Activated naive CD4-positive, alpha-beta T cell treated with anti-CD3 and anti-CD28 coated beads for 36 hours (primary cell): Measurements from ENCODE around the gene LCN15. TPM values are rescaled to one million over a fixed set of nuclear protein-coding genes. Genes with fewer than 3 reads are reported as not detected.
A peak's percentile ranks its signal among the peaks of the same experiment; 100 is the strongest.
"Not testable (repeated sequence)": the region's sequence is repeated elsewhere in the genome, so short reads cannot be mapped to it uniquely, and the experiment has no call there.

Experiments used
- CTCF ChIA-PET: fragments of 350-600 bp; sonication (Branson Sonifier 250); formaldehyde crosslinking; loops from one replicate; lab custom pipeline; 2021; ENCODE audit warnings: antibody characterized with exemption; lab: Charles Lee
- DNase-seq: peaks from one replicate; pipeline ENCODE4 v3.0.0-alpha.2; 2020
- H3K27ac Mint-ChIP-seq: one replicate; pipeline ENCODE4 v1.8.0; 2021; ENCODE audit warnings: mild to moderate bottlenecking, mixed read lengths
- H3K27me3 Mint-ChIP-seq: one replicate; pipeline ENCODE4 v1.8.0; 2021; ENCODE audit warnings: low read depth, mixed read lengths
- H3K36me3 Mint-ChIP-seq: one replicate; pipeline ENCODE4 v1.8.0; 2021; ENCODE audit warnings: low read depth, mixed read lengths
- H3K4me1 Mint-ChIP-seq: one replicate; pipeline ENCODE4 v1.8.0; 2021; ENCODE audit warnings: low read depth, mixed read lengths
- H3K4me3 Mint-ChIP-seq: one replicate; pipeline ENCODE4 v1.8.0; 2021; ENCODE audit warnings: mild to moderate bottlenecking, moderate library complexity, mixed read lengths
- H3K9me3 Mint-ChIP-seq: one replicate; pipeline ENCODE4 v1.8.0; 2021; ENCODE audit warnings: mixed read lengths
- intact Hi-C: fragments of 100-400 bp; cut with micrococcal nuclease; formaldehyde crosslinking; loops from one replicate; pipeline ENCODE4 v1.15.1; 2023
- total RNA-seq, 2 experiments: library from RNA; stranded (reverse); gene quantifications; one replicate each; pipeline ENCODE4 v1.2.3, GENCODE V29; 2021

Gene LCN15
- total RNA-seq, 2 experiments from 2014 or later = not detected

DNA sequence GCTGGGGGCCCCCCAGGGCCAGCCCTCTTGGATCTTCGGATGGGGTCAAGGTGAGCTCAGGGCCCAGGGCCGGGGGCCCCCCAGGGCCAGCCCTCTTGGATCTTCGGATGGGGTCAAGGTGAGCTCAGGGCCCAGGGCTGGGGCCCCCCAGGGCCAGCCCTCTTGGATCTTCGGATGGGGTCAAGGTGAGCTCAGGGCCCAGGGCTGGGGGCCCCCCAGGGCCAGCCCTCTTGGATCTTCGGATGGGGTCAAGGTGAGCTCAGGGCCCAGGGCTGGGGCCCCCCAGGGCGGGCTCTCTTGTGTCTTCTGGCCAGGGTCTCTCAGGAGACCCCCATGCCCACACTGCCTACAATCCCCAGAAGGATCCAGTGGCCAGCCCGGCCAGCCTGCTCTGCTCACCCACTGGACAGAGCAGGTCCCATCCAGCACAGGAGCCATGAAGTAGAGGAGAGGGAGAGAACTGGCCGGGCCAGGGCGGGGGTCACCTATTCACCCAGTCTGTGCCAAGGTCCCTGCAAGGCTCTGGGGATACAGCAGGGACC is 38.8 kb upstream of the LCN15 start:
- CTCF ChIA-PET = interaction anchor here (1.2 to 5.1 kb wide), 2 partner anchors 10 to 226 kb away, joined by 3 to 28 read pairs; partner anchors contain the start of gene TMEM141
- H3K9me3 Mint-ChIP-seq, H3K36me3 Mint-ChIP-seq, H3K27me3 Mint-ChIP-seq, DNase-seq, H3K4me3 Mint-ChIP-seq, H3K27ac Mint-ChIP-seq, intact Hi-C loops: not testable (repeated sequence)
- peaks cover 27% of the 10 kb centered on the region for H3K4me1 Mint-ChIP-seq

DNA sequence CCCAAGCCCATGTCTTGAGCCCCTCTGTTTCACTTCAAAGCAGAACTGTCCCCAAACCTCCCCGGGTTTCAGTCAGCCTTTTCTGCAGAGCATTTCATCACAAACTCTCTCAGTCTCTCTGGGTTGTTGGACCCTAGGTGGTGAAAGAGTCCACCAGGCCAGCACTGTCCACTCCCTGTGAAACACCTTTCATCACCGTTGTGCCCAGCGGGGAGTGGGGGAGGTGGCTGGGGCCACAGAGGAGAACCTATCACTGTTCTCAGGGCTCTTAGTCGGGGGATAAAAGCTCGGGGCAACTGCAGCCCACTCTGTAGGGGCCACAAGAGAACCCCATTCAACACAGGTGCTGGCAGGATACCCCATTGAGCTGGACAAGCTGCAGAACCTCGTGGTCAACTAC is 38.0 kb upstream of the LCN15 start:
- DNase-seq = no peak
- Mint-ChIP-seq H3K9me3 (no peaks in the 10 kb centered on the region), H3K27me3 (peaks cover 7% of the 10 kb centered on the region), H3K27ac (no peak overlapping the region), H3K4me3 (no peak overlapping the region), H3K36me3 (peaks cover 2% of the 10 kb centered on the region), H3K4me1 (peaks cover 27% of the 10 kb centered on the region)
- intact Hi-C loops = no loop called here
- CTCF ChIA-PET = interaction anchor here (1.2 kb wide), 1 partner anchor 227 kb away, joined by 3 read pairs; no protein-coding TSS in a partner anchor

DNA sequence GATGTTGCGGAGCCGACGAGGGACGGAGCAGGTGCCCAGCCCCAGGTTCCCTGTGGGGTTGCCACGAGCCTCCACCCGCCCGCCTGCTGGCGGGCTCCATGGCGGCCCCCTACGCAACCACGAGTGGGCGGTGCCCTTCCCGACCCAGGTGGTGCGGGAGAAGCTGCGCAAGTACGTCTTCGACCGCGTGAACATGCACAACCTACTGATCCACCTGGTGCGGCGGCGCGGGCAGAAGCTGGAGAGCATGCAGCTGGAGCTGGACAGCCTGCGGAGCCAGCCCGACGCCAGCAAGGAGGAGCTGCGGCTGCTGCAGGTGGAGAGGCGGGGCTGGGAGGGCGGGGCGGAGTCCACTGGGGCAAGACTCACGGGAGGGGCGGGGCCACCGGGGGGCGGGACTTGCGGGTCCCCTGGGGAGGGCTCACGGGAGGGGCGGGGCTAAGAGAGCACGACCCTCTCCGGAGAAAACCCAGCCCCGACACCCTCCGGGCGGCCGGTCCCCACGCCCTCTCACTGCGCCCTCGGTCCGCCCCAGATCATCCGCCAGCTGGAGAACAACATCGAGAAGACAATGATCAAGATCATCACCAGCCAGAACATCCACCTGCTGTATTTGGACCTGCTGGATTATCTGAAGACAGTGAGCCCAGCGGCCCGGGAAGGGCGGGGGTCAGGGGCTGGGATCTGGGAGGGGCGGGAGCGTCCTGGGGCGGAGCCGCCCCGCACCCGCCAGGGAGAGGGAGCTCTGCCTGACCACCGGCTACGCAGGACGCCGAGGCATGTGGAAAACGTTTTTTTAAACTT is 35.7 kb upstream of the LCN15 start:
- Mint-ChIP-seq H3K4me3 (peak overlapping the region; percentile 57), H3K27ac (no peak overlapping the region), H3K9me3 (no peaks in the 10 kb centered on the region), H3K27me3 (peaks cover 7% of the 10 kb centered on the region), H3K36me3 (no peaks in the 10 kb centered on the region), H3K4me1 (peaks cover 24% of the 10 kb centered on the region)
- intact Hi-C loops = loop anchor here (1.0 kb wide), 1 partner anchor 9 kb away; the partner anchor contains the start of gene TMEM141
- CTCF ChIA-PET = interaction anchor here (0.5 to 1.5 kb wide), 3 partner anchors 8 to 895 kb away, joined by 3 to 5 read pairs (median 5); no protein-coding TSS in a partner anchor
- peak; percentile 86 for DNase-seq

DNA sequence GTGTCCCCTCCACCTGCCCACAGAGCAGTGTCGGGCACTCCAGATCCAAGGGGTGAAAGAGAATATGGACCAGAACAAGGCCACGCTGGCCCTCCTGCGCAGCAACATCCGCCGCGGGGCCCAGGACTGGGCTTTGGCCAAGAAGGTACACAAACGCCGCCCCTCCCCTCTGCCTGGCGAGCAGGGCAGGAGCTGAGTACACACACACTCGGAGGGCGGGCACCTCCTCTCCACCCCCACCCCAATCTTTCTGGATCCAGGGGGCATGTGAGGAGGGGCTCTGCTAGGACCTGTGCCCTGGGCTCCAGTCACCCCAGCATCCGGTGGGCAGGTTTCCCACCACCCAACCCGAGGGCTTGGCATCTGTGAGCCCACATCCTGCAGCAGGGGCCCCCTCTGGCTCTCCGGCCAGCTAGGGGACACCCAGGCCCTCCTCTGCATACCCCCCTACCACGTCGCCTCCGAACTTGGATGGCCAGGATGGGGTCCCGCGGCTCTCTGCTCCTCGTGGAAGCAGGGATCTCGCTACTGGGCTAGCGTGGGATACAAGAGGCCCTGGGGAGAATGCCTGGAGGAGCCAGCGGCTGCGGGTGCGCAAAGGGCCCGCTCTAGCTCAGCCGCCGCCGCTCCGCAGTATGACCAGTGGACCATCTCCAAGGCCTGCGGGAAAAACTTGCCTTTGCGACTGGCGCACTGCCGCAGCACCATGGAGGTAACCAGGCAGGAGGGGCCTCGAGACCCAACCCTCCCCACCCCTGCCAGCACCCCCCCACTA is 34.9 kb upstream of the LCN15 start:
- H3K4me1 Mint-ChIP-seq = peaks cover 24% of the 10 kb centered on the region
- H3K27ac Mint-ChIP-seq = no peak overlapping the region
- DNase-seq = no peak
- peaks cover 7% of the 10 kb centered on the region for H3K27me3 Mint-ChIP-seq
- CTCF ChIA-PET = interaction anchor here (1.0 kb wide), 1 partner anchor 249 kb away, joined by 3 read pairs; no protein-coding TSS in a partner anchor
- intact Hi-C loops = no loop called here
- H3K4me3 Mint-ChIP-seq = no peak overlapping the region
- H3K9me3 Mint-ChIP-seq = no peaks in the 10 kb centered on the region
- H3K36me3 Mint-ChIP-seq = no peaks in the 10 kb centered on the region

DNA sequence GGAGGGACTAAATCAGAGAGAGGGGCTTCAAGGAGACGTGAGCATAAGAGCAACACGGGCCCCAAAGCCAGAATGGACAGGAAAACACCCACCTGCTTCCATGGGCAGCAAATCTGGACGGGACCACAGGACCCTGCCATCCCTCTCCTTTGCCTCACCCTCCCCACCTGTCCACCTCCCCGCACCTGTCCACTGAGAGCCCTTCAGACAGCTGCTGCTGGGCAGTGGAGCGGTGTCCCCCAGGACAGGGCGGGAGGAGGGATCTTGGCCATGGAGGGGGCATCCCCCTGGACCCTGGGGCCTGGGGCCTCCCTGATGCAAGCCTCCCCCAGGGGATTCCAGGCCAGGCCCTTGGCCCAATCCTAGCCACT is 34.4 kb upstream of the LCN15 start:
- H3K27ac Mint-ChIP-seq = no peak overlapping the region
- H3K27me3 Mint-ChIP-seq = peaks cover 7% of the 10 kb centered on the region
- H3K36me3 Mint-ChIP-seq = no peaks in the 10 kb centered on the region
- no peak for DNase-seq
- no peak overlapping the region for H3K4me3 Mint-ChIP-seq
- no peaks in the 10 kb centered on the region for H3K9me3 Mint-ChIP-seq
- CTCF ChIA-PET = interaction anchor here (1.0 kb wide), 2 partner anchors 20 to 250 kb away, joined by 3 read pairs; no protein-coding TSS in a partner anchor
- H3K4me1 Mint-ChIP-seq = peaks cover 24% of the 10 kb centered on the region
- intact Hi-C loops = no loop called here

DNA sequence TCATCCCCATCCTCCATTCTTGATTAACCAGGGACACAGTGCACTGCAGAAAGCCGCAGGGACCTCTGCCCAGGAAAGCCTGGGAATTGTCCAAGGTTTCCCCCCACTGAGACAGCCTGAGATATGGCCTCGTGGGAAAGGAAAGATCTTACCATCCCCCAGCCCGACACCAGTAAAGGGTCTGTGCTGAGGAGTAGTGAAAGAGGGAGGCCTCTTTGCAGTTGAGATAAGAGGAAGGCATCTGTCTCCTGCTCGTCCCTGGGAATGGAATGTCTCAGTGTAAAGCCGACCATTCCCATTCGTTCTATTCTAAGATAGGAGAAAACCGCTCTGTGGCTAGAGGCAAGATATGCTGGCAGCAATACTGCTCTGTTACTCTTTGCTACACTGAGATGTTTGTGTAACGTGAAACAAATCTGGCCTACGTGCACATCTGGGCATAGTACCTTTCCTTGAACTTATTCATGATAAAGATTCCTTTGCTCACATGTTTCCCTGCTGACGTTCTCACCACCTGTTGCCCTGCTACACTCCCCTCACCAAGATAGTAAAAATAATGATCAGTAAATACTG is 32.5 kb upstream of the LCN15 start:
- H3K36me3 Mint-ChIP-seq = not testable (repeated sequence)

DNA sequence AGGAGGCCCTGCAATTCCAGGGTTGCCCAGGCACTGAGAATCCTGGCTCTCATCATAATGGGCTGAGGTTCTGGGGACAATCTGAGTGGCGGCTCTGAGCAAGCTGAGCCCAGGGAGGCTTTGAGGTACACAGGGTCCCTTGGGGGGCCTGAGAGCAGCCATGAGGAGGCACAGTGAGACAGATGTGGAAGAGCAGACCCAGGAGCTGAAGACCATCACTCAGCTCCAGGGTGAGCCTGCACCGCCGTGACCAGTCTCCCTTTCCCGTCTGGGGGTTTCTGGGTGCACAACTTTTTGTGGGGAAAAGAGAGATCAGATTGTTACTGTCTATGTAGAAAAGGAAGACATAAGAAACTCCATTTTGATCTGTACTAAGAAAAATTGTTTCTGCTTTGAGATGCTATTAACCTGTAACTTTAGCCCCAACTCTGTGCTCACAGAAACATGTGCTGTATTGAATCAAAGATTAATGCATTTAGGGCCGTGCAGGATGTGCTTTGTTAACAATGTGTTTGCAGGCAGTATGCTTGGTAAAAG is 32.0 kb upstream of the LCN15 start, which contains the start of gene CCDC183:
TSS of gene CCDC183 (plus strand) at position 101 of the 537 bp plus-strand sequence. CDS start at position 161, 60 bp downstream.
- CTCF ChIA-PET = interaction anchor here (0.8 kb wide), 1 partner anchor 13 kb away, joined by 3 read pairs; no protein-coding TSS in a partner anchor
- H3K9me3 Mint-ChIP-seq = no peaks in the 10 kb centered on the region
- no peak within 1 kb of the TSS for H3K4me3 Mint-ChIP-seq
- H3K4me1 Mint-ChIP-seq = peaks cover 26% of the 10 kb centered on the region
- intact Hi-C loops = no loop called here
- no peak within 1 kb of the TSS for H3K27ac Mint-ChIP-seq
- no peaks in the 10 kb centered on the region for H3K36me3 Mint-ChIP-seq
- no peak for DNase-seq
- peaks cover 7% of the 10 kb centered on the region for H3K27me3 Mint-ChIP-seq

More for the DNA sequence above, 32.5 kb upstream of the LCN15 start:
- CTCF ChIA-PET, H3K9me3 Mint-ChIP-seq, DNase-seq, H3K27me3 Mint-ChIP-seq, H3K27ac Mint-ChIP-seq, intact Hi-C loops, H3K4me3 Mint-ChIP-seq: not testable (repeated sequence)
- peaks cover 28% of the 10 kb centered on the region for H3K4me1 Mint-ChIP-seq

DNA sequence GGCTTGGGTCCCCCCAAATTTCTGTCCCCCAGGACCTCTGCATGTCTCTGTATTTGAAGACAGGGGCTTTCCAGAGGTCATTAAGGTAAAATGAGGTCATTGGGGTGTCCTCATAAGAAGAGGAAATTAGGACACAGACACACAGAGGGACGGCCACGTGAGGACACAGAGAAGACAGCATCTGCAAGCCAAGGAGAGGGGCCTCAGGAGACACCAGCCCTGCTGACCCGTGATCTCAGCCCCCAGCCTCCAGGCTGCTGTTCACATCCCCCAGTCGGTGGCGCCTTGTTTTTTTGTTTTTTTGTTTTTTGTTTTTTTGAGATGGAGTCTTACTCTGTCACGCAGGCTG is 30.7 kb upstream of the LCN15 start:
- intact Hi-C loops = loop anchor here (5.0 kb wide), 1 partner anchor 72 kb away; the partner anchor contains the start of gene EDF1
- CTCF ChIA-PET = interaction anchor here (4.0 kb wide), 1 partner anchor 11 kb away, joined by 28 read pairs; the partner anchor contains the start of gene RABL6
- Mint-ChIP-seq H3K9me3 (no peaks in the 10 kb centered on the region), H3K4me3 (no peak overlapping the region), H3K36me3 (no peaks in the 10 kb centered on the region), H3K4me1 (peaks cover 19% of the 10 kb centered on the region), H3K27me3 (no peaks in the 10 kb centered on the region), H3K27ac (no peak overlapping the region)
- DNase-seq = no peak

DNA sequence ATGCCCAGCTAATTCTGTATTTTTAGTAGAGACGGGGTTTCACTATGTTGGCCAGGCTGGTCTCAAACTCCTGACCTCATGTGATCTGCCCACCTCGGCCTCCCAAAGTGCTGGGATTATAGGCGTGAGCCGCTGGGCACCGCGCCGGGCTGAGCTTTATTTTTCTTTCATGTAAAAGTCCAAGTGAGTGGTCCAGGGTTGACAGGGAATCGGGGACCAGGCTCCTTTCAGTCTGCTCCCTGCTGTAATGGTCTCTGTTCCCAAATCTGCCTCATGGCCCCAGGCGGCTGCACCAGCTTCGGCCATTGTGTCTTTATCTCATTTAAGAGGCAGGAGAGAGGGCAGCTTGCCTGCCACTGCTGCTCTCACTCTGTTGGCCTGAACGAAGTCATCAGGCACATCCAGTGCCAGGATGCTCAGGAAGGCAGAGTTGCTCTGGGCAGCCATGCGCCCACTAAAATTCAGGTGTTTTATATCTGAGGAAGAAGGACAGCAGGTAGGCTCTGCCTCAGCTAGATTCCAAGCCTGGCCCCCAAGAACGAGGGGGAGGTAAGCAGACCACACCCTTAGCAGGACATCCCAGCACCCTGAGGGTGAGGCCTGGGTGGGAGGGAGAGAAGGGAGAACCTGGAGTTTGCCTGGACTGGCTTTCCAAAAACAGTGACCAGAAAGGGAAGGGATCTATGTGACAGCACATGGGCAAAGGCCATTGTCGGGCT is 30.1 kb upstream of the LCN15 start:
- Mint-ChIP-seq H3K27ac (no peak overlapping the region), H3K36me3 (no peaks in the 10 kb centered on the region), H3K4me3 (no peak overlapping the region), H3K9me3 (no peaks in the 10 kb centered on the region), H3K27me3 (no peaks in the 10 kb centered on the region), H3K4me1 (peaks cover 19% of the 10 kb centered on the region)
- intact Hi-C loops = loop anchor here (5.0 kb wide), 1 partner anchor 73 kb away; the partner anchor contains the start of gene EDF1
- CTCF ChIA-PET = interaction anchor here (0.6 to 4.0 kb wide), 5 partner anchors 11 to 53 kb away, joined by 3 to 28 read pairs (median 5); partner anchors contain the start of genes LCN15 and RABL6
- no peak for DNase-seq

DNA sequence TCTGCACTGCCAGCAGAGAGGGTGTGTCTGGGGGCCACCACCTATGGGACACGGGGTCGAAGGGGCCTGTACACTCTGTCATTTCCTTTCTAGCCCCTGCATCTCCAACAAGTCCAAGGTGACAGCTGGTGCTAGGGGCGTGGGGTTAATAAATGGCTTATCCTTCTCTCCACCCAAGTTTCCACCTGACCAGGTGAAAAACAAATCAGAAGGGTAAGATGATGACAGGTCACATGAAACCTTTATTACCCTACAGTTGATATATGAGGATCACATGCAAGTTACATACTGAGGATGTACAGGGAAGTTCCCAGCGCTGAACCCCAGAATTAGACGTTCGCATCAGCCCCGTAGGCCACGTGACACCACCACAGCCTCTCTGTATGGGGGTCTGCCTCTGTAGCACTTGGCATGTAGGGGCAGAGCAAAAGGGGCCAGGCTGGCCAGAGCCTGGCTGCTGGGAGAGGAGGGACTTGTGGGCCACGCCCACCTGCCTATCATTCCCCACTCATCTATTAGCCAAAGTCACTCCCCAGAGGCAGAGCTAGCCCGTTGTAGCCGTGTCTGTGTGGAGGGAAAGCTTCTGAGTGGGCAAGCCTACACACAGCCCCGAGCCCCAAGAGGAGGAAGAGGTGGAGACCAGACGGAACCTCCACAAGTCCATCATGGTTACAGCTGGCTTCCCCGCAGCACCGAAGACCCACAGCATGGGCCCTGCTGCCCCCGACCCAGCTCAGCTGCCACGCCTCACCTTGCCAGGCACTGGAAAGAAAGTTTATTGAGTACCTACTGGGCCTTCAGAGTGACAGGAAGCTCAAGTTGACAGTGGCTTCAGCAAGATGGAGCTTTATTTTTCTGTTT is 29.0 kb upstream of the LCN15 start:
- CTCF ChIA-PET = interaction anchor here (0.6 to 4.0 kb wide), 7 partner anchors 13 to 236 kb away, joined by 3 to 28 read pairs (median 4); partner anchors contain the start of genes AJM1, LCN15 and RABL6
- Mint-ChIP-seq H3K9me3 (no peaks in the 10 kb centered on the region), H3K4me1 (peaks cover 19% of the 10 kb centered on the region), H3K27me3 (no peaks in the 10 kb centered on the region), H3K4me3 (no peak overlapping the region), H3K36me3 (no peaks in the 10 kb centered on the region), H3K27ac (no peak overlapping the region)
- intact Hi-C loops = loop anchor here (5.0 kb wide), 1 partner anchor 74 kb away; the partner anchor contains the start of gene EDF1
- DNase-seq = no peak
